Adipose tissue (tissue), 3 donors: ENCODE data around the gene RAB6D. TPM values are rescaled to one million over a fixed set of nuclear protein-coding genes. Genes with fewer than 3 reads are reported as not detected.
"Not testable (repeated sequence)": the region's sequence is repeated elsewhere in the genome, so short reads cannot be mapped to it uniquely, and the experiment has no call there.

ENCODE experiments used
- H3K27ac ChIP-seq: one replicate; pipeline ENCODE4 v1.5.1; 2013; ENCODE audit warnings: low read depth, low read length
- WGBS, 3 donors: extraction: QIAGEN DNeasy Blood & Tissue Kit; methylation state at CpG; one replicate each; pipeline ENCODE4 v1.1.7; 2013; 5-methylcytosine and 5-hydroxymethylcytosine counted together
- polyA plus RNA-seq, 3 donors: library from polyadenylated mRNA; stranded (reverse); fragments of 200-250 nt; gene quantifications; one replicate each; pipeline ENCODE4 v1.2.3, GENCODE V29; 2013
- donor health status: healthy with polysubstance abuse.
- donor health status: Bipolar disorder and iron deficiency.
- donor health status: healthy.

Gene RAB6D
- polyA plus RNA-seq, 3 donors = 0.03 to 0.22 TPM; not detected in 1

DNA sequence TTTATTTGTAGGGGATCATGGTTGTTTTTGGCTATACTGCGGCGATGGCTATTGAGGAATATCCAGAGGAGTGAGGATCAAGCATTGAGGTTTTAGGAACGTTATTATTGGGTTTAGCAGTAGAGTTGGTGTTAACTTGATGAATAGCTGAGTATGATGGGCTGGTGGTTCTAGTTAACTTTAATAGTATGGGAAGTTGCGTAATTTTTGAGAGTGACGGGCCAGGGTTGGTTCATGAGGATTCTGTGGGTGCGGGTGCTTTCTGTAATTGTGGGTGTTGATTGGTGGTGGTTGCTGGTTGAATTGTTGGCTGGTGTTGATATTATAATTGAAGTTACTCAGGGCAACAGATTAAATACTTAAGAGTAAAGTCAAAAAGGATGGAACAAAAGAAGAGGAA lies 6.0 kb upstream of the RAB6D start:
- 83 to 90% (median 85%) methylated on average over 6 of the region's 6 CpGs for WGBS, 3 donors
- H3K27ac ChIP-seq = no peak overlapping the region

DNA sequence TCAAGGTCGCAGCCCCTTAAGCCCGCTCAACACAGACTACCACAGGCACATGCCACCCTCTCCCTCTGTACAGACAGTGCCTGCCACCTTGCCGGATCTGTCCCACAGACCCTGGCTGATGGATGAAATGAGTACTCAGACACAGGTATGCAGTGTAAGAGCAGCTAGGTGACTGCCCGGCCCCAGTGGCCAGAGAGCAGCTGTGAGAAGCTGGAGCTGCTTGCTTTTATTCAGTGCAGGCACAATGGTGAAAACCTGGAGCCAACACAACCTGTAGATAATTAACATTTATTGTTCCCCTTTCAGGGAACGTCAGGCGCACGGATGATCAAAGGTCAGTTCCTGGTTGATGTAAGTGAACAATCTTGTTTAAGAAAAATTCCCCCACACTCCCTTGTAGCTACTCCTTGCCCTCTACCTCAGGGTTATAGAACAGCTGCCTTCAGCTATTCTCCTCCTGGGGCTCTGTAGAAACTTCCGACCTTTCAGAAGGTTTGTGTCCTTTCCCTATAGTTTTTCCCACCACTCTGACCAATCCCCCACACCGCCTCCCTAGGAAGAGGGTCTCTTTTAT lies 4.6 kb upstream of the RAB6D start:
- 84 to 90% (median 87%) methylated on average over 3 to 8 of the region's 9 CpGs for WGBS, 3 donors
- not testable (repeated sequence) for H3K27ac ChIP-seq

DNA sequence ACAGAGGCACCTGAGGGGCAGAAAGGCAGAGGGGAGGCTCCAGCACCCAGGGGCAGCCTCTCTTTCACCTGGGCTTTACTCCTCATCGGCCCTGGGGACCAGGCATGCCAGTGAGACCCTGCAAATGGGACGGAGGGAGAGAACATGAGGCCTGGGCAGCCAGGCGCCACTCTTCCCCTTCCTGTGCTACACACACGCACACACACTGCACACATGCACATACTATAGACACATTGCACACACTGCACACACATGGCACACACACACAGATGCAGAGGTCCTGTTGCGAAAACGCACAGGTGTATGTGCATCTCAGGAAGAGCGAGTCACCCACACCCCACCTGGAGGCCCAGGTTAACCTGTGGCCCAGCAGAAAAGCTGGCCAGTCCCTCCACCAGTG lies 3.4 kb upstream of the RAB6D start:
- H3K27ac ChIP-seq = no peak overlapping the region
- 82 to 95% (median 88%) methylated on average over 6 to 7 of the region's 7 CpGs for WGBS, 3 donors

GRCh38 chr2:131366643-131367042 lies 2.7 kb upstream of the RAB6D start:
- WGBS, 3 donors = 80 to 84% (median 82%) methylated on average over 5 to 6 of the region's 6 CpGs

GRCh38 chr2:131365452-131365851 lies 1.5 kb upstream of the RAB6D start:
- no peak overlapping the region for H3K27ac ChIP-seq
- WGBS, 3 donors = 90 to 95% (median 91%) methylated on average over 6 of the region's 6 CpGs

More at GRCh38 chr2:131366643-131367042, 2.7 kb upstream of the RAB6D start:
- no peak overlapping the region for H3K27ac ChIP-seq

DNA sequence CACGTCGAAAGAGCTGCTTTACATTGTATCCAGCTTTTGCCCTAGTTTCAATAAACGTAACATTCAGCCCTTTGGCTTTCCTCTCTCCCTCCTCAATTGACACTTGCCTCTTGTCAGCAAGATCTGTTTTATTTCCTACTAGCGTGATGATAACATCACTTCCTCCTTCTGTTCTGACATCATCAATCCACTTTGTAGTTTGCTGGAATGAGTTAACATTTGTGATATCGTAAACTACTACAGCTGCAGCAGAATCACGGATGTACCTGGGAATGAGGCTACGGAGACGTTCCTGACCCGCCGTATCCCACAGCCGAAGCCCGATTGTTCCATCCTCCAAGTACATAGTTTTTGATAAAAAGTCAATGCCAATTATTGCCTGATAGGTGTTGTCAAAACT lies 755 bp downstream of the RAB6D start:
- WGBS, 3 donors = 0 to 10% (median 2%) methylated on average over 3 of the region's 12 CpGs
- H3K27ac ChIP-seq = not testable (repeated sequence)

DNA sequence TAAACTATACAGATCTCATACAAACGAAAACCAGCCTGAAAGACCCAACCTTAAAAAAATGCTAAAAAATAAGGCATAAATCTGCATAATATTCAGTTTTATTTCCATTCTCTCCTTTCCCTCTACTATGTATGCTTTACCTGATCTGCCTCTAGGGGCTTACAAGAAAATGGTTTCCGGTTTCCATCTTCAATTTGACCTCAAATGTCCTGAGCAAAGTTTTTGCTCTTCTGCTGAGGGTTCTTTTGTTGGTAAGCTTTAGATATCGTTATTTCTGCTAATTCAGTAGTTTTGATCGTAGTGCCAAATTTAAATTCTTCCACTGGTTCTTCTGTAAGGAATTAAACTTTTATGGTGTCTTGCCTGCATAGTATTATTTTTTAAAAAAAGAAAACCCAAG lies 2.2 kb downstream of the RAB6D start:
- 60 to 64% (median 63%) methylated on average over 4 of the region's 4 CpGs for WGBS, 3 donors
- H3K27ac ChIP-seq = not testable (repeated sequence)

GRCh38 chr2:131353167-131353697 lies 10.7 kb downstream of the RAB6D start:
- 4 to 20% (median 19%) methylated on average over 9 to 17 of the region's 46 CpGs for WGBS, 3 donors
- H3K27ac ChIP-seq = not testable (repeated sequence)

- H3K27ac ChIP-seq = no peak overlapping the region
- 55 to 72% (median 61%) methylated on average over 4 of the region's 4 CpGs for WGBS, 3 donors
Observed at GRCh38 chr2:131349021-131349420, 14.9 kb downstream of the RAB6D start.

DNA sequence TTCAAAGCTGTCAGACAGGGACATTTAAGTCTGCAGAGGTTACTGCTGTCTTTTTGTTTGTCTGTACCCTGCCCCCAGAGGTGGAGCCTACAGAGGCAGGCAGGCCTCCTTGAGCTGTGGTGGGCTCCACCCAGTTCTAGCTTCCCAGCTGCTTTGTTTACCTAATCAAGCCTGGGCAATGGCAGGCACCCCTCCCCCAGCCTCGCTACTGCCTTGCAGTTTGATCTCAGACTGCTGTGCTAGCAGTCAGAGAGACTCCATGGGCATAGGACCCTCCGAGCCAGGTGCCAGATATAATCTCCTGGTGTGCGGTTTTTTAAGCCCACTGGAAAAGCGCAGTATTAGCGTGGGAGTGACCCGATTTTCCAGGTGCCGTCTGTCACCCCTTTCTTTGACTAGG lies 16.9 kb downstream of the RAB6D start:
- 72 to 86% (median 85%) methylated on average over 7 of the region's 7 CpGs for WGBS, 3 donors
- H3K27ac ChIP-seq = not testable (repeated sequence)

- 44 to 71% (median 70%) methylated on average over 1 of the region's 1 CpG for WGBS, 3 donors
- not testable (repeated sequence) for H3K27ac ChIP-seq
Observed at GRCh38 chr2:131339307-131339706, 24.7 kb downstream of the RAB6D start.

DNA sequence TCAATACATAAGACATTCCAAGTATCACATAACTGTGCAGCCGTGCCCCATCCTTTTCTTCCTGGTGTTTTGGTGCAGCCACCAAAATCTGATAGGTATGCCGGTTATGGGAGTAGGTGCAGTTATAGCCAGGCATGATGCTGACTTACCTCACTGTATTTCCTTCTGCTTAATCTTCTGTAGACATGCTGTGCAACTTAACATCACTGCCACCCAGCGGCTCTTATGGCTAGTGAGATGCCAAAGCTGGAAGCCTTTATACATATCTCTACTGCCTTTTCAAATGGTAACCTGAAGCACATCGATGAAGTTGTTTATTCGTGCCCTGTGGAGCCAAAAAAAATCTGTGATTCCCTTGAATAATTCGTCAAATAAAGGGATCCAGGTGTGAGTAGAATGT lies 28.6 kb downstream of the RAB6D start:
- 29 to 38% (median 31%) methylated on average over 6 of the region's 6 CpGs for WGBS, 3 donors
- not testable (repeated sequence) for H3K27ac ChIP-seq

- H3K27ac ChIP-seq = not testable (repeated sequence)
- 94 to 96% (median 94%) methylated on average over 3 of the region's 3 CpGs for WGBS, 3 donors
Observed at GRCh38 chr2:131332709-131333108, 31.3 kb downstream of the RAB6D start.

GRCh38 chr2:131331000-131331399 lies 33.0 kb downstream of the RAB6D start:
- 2 to 6% (median 6%) methylated on average over 32 to 37 of the region's 43 CpGs for WGBS, 3 donors
- not testable (repeated sequence) for H3K27ac ChIP-seq

GRCh38 chr2:131322209-131322608 lies 41.8 kb downstream of the RAB6D start:
- 71 to 74% (median 73%) methylated on average over 6 of the region's 6 CpGs for WGBS, 3 donors
- no peak overlapping the region for H3K27ac ChIP-seq

DNA sequence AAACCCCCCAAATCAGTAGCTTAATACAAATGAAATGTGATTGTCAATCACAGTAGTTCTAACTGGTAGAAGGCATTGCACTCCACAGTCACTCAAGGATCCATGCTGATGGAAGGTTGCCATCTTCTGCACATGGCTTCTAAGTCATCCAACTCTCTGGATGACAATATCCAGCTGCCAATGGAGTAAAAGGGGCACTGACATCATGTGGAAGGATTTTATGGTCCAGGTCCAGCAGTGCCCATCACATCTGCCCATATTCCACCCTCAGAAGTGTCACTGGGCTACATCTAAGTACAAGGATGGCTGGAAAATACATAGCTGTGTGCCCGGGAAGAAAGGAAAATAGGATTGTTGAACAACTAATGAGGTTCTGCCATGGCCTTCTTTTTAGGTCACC lies 42.6 kb downstream of the RAB6D start:
- WGBS, 3 donors = 82 to 100% (median 92%) methylated on average over 1 of the region's 1 CpG
- not testable (repeated sequence) for H3K27ac ChIP-seq

GRCh38 chr2:131311001-131311400 lies 53.0 kb downstream of the RAB6D start:
- not testable (repeated sequence) for H3K27ac ChIP-seq
- 66 to 71% (median 71%) methylated on average over 2 of the region's 2 CpGs for WGBS, 3 donors
